AG20443 (cell line): Measurements from ENCODE around the gene ADIG.

Source experiments
- DNase-seq: peaks from one replicate; pipeline ENCODE4 v3.0.0; 2012; ENCODE audit warnings: low spot score, mixed read lengths

Gene ADIG

DNA sequence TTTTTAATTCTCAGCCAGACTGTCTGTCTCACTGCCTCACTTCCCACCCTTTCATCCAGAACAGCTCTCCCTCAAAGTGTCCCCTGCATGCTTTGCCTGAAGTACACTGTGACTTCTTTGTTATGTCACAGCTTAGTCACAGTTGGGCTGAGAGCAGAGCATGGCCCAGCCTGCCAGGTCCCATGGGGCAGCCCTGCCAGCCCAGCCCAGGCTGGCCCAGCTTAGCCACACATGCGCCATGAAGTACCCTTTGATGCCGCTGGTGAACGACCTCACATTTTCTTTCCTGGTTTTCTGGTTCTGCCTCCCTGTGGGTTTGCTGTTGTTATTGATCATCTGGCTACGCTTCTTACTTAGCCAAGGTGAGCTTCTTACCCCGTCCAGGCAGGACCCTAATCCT, at the start of gene ADIG:
TSS of gene ADIG (plus strand) at position 185 of the 400 bp plus-strand sequence. CDS start at position 239, 54 bp downstream.
- no peak for DNase-seq

DNA sequence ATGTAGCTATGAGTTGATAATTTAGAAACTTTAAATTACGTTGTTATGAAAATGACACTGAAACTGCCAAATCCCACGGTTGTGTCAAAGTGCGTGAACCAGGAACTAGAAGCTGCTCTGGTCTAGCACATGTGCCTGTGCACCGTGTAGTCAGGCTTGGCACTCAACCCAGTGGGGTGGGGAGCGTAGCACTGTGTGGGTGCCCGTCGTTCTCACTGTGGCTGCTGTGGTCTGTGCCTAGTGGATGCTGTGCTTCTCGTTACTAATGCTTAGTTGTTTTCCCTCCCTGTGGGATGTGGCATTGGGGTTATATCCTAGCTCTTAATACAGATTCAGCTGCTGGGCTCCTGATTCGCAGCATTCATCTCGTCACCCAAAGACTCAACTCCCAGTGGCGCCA, 46.2 kb upstream of the ADIG start:
- DNase-seq, result no peak

DNA sequence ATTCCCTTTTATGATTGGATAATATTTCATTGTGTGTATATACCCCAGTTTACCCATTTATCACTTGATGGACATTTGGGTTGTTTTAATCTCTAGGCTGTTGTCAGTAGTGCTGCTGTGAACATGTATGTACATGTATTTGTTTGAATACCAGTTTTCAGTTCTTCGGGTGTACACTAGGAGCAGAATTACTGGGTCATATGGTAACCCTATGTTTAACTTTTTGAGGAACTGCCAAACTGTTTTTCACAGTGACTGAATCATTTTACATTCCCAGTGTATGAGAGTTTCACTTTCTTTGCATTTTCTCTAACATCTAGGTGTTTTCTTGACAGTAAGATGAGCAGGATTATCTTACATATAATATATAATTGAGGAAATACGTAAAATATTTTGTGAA, 44.7 kb upstream of the ADIG start:
- DNase-seq, result no peak

DNA sequence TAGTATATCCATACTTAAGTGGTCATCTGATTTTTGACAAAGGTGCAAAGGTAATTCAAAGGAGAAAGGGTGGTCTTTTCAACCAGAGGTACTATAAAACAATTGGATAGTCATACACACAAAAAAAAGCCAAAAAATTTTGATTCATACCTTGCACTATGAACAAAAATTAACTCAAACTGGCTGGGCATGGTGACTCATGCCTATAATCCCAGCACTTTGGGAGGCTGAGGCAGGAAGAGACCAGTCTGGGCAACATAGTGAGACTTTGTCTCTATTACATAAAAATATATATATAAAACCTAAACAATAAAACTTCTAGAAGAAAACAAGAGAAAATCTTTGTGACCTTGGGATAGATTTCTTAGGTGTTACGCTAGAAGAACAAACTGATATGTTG, 43.8 kb upstream of the ADIG start:
- DNase-seq, result no peak

DNA sequence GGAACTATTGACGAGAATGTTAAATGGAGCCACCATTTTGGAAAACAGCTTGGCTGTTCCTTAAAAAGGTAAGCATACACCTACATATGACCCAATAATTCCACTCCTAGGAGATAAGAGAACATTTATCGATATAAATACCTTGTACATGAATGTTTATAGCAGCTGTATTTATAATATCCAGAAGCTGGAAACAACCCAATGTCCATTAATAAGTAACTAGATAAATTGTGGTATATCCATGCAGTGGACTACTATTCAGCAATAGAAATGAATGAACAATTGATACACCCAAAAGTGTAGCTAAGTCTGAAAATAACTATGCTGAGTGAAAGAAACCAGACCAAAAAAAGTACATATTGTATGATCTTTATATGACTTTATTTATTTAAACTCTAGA, 42.2 kb upstream of the ADIG start:
- no peak for DNase-seq

DNA sequence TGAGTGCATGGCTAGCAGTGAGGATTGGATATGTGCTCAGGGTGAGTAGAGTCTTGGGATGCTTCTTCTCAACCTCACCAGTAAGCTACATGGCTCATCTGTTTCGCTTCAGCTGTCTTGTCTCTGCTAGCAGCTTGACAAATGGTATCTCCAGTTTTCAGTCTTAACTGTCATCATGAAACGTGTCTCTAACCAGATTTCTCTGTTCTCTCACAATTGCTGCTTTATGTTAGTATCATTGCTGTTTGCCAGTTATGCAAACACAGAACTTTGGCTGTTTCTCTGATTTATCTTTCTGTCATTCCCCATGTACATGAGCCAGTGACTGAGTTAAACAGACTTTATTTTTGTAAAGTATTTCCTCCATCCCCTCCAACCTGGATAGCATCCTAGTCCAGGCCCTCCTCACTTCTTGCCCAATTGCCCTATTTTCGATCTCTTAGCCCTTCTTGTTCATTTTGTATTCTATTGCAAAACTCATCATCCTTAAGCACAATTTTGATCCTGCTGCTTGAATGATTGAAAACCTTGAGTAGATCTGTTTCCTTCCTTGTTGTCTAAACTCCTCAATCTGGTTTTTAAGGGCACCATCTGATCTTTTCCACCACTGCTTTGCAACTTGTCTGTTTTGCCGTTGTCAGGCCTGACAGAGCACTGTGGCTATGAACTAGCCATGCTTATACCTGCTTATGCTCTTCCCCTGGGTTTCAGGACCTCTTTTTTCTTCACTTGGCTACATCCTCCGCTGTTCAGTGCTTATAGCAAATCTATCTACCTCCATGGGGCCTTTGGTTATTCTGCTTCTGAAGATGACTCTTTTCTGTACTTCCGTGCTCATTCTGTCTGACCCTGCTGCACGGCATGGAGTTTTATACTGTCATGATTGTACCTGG, 37.7 kb upstream of the ADIG start:
- no peak for DNase-seq

DNA sequence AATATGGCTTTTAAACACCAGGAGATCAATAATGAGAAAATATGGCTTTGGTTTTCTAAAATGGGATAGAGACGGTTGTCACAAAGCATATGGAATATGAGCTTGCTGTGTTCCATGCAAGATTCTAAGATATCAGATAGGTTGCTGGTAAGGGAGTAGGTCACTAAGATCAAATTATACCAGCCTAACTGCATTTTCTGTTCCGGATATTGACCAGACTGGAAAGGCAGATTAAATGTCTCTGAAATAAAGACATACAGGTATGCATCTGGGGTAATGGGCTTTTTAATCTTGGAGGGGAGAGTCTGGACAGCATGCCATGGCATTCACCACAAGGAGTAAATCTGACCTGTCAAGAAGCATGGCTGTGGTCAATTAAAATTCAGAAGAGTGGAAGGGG, 35.2 kb upstream of the ADIG start:
- no peak for DNase-seq

DNA sequence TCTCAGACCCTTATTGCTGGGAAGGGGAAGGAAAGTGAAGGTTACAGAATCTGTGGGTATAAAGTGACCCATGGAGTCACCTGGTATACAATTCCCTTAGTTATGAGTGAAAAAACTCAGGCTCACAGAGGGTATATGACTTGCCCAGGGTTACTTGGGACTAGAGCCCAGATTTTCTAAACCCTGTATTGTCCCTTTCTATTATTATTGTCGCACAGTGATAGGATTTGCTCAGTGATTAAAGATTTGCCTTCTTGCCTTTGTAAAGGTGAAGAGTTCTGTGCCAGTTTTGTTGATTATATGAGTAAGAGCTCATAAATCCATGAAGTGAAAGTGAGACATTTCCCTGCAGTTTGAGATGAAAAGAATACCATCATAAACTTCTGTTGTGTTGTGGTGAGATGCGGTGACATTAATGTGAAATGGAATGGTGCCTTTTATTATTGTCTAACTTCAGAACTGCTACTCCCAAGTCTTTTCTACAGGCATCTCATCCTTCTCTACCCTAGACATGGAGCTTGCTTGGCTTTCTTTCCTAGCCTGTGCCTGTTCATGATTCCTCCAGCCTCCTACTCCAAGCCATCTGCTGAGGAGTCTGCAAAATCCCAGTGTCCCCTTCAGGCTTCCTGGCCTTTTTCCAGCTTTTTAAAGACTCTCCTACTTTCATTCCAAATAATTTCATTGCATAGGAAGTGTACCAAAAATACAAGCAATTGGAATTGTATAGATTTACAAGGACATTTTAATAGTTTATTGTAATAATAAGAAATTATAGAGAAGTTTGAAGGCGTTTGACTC, 33.5 kb upstream of the ADIG start:
- no peak for DNase-seq

DNA sequence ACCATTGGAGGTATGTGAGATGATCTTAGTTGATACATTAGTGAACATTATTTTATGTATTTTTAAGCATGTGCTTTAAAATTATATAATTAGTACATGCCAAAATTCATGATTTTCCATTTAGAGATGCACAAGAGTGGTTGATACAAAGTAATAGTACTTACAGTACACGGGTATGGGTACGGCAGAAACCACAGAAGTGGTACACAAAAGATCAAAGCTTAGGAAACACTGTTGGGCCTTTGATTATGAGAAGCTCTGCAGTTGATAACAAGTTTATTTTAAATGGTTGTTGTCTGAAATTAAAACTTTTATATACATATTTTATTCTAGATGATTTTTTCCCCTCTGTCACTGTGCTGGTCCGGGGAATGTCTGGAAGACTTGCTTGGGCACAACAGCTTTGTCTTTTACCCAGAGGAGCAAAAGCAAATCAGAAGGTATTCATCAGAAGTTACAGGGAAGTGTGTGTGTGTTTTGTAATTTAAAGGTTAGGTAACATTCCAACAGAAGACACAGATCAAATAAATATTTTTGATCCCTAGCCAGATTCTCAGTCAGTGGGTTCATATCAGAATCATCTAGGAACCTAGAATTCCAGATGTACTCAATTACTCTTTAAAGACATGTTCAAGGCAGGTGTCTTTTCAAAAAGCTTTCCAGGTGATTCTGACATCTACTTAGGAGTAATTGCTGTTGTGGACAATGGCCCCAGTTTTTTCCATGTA, 32.5 kb upstream of the ADIG start:
- no peak for DNase-seq

DNA sequence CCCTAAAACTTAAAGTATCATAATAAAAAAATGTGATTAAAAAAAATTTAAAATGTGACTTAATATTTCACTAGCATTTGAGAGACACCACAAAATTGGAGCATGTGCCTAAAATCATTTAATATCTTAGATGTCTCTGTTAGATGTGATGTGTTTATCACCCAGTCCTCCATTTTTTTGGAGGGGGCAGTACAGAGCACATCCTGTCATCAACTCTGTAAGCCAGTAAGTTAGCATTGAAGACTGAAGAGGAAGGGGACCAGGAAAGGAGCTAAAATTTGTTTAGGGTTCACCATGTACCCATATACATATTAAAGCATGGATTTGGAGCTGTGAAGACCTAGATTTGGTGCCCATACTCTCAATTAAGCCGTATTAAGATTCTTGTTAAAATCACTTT, 30.7 kb upstream of the ADIG start:
- no peak for DNase-seq

DNA sequence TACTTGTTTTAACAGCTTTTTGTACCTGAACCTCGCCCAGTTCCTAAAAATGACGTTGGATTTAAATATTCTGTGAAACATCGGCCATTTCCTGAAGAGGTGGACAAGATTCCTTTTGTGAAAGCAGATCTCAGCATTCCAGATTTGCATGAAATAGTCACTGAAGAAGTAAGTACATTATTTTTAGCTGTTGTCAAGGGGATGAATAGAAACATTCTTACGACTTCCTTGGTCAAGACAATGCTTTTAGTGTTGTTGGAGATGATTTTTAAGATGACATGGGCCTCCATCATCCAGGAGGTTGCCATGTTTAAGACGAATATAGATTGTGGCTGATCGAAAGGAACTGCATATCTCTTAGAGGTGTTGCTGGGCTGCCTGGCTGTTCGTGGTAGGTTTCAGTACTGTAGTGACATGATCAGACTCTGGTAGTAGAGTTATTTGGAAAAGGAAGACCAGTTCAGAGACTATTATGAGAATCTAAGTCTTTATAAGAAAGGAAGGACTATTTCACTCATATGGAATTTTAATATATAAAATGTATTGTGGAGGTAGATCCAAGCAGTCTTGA, 29.9 kb upstream of the ADIG start:
- no peak for DNase-seq

DNA sequence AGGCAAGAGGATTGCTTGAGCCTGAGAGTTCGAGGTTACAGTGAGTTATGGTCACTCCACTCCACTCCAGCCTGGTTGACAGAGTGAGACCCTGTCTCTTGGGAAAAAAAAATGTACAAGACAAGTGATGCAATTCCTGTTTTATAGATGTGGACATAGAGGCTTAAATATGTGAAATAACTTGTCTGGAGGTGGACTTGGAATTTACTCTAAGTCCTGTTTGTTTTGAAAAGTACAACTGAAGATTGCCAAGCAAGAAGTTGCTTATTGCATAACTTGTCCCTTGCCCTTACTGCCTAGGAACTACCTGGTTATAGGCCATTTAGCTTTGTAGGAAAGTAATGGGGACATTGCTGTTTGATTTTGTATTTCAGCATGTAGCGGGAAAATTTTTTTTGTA, 26.0 kb upstream of the ADIG start:
- DNase-seq, result no peak

DNA sequence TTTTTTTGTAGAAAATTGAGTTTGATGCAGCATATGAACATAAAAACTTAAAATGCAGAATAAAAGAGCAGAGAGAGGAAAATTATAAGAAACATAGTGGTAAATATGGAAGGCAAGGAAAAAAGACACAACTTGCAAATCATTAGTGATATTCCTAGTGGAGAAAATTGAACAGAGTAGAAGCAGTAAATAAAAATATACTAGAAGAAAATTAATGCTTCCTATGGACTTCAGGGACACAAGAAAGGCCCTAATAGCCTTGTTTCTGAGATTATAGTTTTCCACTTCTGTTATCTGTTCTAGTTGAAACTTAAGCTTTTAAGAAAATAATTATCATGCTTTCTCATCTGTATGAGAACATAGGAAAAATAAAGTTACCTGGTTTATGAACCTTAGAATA, 25.6 kb upstream of the ADIG start:
- DNase-seq, result no peak

DNA sequence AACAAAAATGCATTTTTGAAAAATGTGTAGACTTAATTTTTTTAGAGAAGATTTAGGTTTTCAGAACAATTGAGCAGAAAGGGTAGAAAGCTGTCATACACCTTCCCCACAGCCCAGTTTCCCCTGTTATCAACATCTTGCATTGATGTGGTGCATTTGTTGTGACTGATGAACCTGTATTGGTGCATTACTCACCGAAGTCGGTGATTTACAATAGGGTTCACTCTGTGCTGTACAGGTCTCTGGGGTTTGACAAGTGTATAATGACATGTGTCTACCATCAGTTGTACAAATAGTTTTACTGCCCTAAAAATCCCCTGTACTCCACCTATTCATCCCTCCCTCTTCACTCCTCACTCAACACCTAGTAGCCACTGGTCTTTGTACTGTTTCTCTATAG, 23.8 kb upstream of the ADIG start:
- no peak for DNase-seq

DNA sequence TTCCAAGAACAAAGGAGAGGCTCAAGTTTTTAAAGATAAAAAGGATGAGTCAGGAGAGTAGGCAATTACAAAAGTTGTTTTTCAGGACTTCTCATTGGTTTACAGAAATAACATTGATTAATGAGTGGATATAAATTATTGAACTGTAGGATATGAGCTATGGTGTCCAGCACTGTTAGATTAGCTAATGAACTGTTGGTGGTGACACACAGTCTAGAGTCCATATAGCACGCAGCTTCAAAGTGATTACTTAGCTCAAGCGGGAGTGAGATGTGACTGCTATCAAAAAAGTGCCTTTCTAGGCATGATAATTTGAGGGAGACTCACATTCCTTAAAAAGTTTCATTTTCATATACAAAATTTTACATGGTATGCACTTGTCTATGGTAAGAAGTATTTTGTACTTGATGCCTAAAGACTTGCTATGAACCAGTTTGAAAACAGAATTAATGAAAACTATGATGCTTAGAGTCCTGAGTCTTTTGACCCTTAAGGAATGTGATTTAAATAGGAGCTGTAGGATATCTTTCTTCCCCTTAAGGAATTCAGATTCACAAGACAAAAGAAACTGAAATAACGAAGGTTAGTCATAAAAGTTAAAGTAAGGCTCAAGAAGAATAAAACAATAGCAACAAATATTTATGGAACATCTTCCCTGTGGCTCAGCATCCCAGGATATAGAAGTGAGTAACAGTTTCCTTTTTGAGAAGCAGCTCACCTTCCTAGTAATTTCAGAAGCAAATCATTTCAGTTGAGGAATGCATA, 22.2 kb upstream of the ADIG start:
- DNase-seq, result no peak

DNA sequence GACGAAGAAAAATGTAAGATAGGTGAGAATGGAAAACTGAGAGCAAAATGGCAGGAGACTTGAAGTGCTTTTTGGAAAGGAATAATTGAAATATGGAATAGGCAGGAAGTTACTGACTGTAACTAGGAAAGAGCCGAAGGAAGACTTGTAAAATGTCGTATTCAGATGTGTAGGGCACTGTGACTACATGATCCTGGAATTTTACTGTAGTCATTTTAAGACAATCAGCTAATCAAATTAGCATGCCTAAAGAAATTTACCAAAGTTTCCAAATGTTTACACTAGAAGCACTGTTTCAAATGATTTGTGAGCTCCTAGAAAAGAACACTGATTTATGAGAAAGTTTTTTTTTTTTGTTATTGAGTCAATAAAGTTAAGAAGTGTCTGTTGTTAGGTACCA, 21.2 kb upstream of the ADIG start:
- DNase-seq, result no peak

DNA sequence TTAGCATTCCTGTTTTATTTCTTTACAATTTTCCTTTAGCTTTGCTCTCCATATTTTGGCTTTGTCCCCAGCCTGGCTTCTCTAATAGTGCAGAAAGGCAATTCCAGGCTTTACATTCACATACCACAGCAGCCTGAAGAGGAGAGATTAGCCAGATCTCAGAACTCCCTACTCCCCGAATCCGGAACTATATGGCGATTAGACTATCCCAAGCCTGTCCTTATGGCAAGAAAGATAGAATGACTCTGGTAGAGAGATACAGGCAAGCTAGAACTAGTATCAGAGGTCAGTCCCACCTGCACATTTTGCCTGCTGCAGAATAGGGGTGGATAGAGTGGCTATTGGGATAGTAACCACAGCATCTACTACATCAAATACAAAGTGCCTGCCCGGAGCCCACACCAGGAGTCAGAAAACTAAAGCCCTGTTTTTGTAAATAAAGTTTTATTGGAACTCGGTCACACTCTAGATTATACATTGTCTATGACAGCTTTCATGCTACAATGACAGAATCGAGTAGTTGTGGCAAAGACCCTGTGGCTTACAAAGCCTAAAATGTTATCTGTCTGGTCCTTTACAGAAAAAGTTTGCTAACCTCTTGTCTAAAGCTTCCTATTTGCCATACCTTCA, 17.1 kb upstream of the ADIG start:
- DNase-seq, result no peak

DNA sequence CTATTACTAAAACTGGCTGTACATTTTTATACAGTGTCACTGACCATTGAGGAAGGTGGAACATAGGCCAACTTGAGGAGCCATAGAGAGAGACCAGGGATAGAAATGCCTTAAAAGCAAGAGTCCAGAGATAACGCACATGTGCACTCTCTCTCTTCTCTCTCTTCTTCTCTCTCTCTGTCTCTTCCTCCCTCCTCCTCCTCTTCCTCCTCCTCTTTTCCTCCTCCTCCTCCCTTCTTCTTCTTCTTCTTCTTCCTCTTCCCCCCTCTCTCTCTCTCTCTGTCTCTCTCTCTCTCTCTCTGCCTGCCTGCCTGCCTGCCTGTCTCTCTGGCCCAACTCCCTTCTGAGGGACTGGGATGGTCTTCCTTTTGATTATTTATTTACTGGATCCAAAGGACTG, 16.3 kb upstream of the ADIG start:
- no peak for DNase-seq

DNA sequence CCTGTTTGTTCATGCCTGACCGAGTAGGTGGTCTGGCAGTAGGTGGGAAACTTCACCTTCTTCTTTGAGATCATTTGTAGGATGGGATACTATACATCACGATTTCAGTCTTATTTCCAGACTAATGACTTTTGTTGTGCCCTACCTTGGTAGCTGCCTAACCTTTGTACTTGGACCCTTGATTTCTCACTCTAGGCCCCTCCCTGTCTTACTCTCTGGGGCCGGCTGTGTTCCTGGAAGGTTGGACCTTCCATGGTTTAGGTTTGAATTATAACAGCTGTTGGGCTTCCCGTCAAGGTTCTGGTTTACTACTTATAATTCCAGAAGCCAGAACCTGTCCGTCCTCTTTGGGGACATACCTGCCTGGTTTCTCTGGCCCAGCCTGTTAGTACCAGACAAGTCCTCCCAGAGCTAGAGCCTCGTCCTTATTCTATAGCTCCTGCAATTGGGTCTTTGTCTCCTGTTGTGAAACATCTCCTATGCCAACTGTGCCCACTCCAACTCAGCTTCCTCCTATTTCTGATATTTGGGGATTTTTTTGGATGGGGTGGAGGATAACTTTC, 14.9 kb upstream of the ADIG start:
- DNase-seq, result no peak

DNA sequence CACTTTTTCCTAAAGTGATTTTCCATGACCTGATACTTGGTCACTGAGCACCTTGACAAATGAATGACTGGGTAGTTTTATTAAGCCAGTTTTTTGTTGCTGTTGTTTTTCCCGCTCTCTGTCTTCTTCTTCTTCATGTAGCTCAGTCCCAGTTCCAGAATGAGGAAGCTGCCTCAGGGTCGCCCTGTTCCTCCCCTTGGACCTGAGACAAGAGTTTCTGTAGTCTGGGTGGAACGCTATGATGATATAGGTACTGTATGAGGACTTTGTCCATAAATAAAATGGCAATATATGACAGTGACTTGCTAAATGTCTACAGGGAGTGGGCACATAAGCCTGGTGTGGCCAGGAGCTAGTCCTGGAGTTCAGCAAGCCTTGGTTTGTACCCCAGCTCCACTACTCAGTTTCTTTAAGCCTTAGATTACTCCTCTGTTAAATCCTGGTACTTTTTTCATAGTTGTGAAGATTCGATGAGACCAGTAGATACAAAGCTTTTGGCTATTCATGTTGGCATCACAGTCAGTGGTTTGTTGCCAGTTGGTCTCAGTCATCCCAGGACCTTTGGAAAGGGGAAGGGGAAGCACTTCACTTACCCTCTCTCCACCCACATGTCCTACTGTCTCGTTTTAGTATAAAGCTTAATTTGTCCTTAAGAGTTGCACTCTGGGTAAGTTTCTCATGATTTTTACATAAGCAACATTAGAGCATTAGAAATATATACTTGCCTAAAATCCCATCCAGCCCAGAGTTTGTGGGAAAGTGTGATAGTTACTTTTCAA, 11.1 kb upstream of the ADIG start:
- DNase-seq, result no peak
